NCI-H187 treated with DMSO at 0.1 percent for 48 hours (cell line): ENCODE measurements around the gene PARM1.
A peak's percentile ranks its signal among the peaks of the same experiment; 100 is the strongest.

ENCODE experiments used
- DNase-seq: peaks from one replicate; lab custom pipeline; 2025; lab: John Stamatoyannopoulos, UW

PARM1 gene

GRCh38 chr4:74932832-74933561, at the start of gene PARM1:
PARM1 (plus strand) TSS chr4:74933116; CDS start chr4:74933328, 212 bp downstream.
- peak; percentile 55 for DNase-seq

- DNase-seq: peak; percentile 65
These were observed 48.6 kb upstream of the PARM1 start for GRCh38 chr4:74884266-74884665.

- DNase-seq: no peak
These were observed 46.4 kb upstream of the PARM1 start for GRCh38 chr4:74886484-74886883.

GRCh38 chr4:74890341-74890740, 42.6 kb upstream of the PARM1 start:
- no peak for DNase-seq

GRCh38 chr4:74891037-74891436, 41.9 kb upstream of the PARM1 start:
- no peak for DNase-seq

- no peak for DNase-seq
These were observed 39.7 kb upstream of the PARM1 start for GRCh38 chr4:74893171-74893570.

GRCh38 chr4:74896595-74896994, 36.3 kb upstream of the PARM1 start:
- DNase-seq: no peak

GRCh38 chr4:74897386-74897785, 35.5 kb upstream of the PARM1 start:
- DNase-seq: no peak

- DNase-seq: no peak
These were observed 32.1 kb upstream of the PARM1 start for GRCh38 chr4:74900862-74901261.

GRCh38 chr4:74904509-74905065, 28.3 kb upstream of the PARM1 start:
- no peak for DNase-seq

GRCh38 chr4:74906771-74907170, 26.1 kb upstream of the PARM1 start:
- no peak for DNase-seq

- no peak for DNase-seq
These were observed 13.1 kb upstream of the PARM1 start for GRCh38 chr4:74919783-74920182.

GRCh38 chr4:74920704-74921103, 12.2 kb upstream of the PARM1 start:
- no peak for DNase-seq

- DNase-seq: no peak
These were observed 11.4 kb upstream of the PARM1 start for GRCh38 chr4:74921490-74921889.

- DNase-seq: no peak
These were observed 6.9 kb upstream of the PARM1 start for GRCh38 chr4:74926007-74926406.

- no peak for DNase-seq
These were observed 2.8 kb upstream of the PARM1 start for GRCh38 chr4:74930162-74930561.

- no peak for DNase-seq
These were observed 1.5 kb upstream of the PARM1 start for GRCh38 chr4:74931376-74931775.

- no peak for DNase-seq
These were observed 906 bp upstream of the PARM1 start for GRCh38 chr4:74932010-74932409.

- no peak for DNase-seq
These were observed 673 bp downstream of the PARM1 start for GRCh38 chr4:74933562-74934015.

GRCh38 chr4:74934016-74934831, 1.3 kb downstream of the PARM1 start:
- no peak for DNase-seq

- no peak for DNase-seq
These were observed 2.0 kb downstream of the PARM1 start for GRCh38 chr4:74934888-74935287.

- DNase-seq: no peak
These were observed 8.2 kb downstream of the PARM1 start for GRCh38 chr4:74941123-74941522.
